Duodenal mucosa (tissue), 2 donors: ENCODE measurements around the gene HBS1L.

Experiments
- H3K27ac ChIP-seq: one replicate; pipeline ENCODE4 v1.7.0; 2013; ENCODE audit warnings: low read depth, low read length
- H3K27me3 ChIP-seq, 2 donors: one replicate each; pipeline ENCODE4 v1.7.0; 2013; ENCODE audit warnings: low read length in 2 of 2, control low read depth in 1 of 2; ENCODE audit not compliant: insufficient read depth in 2 of 2, control insufficient read depth in 1 of 2
- H3K36me3 ChIP-seq, 2 donors: one replicate each; pipeline ENCODE4 v1.7.0; 2013; ENCODE audit warnings: low read length in 2 of 2, control low read depth in 1 of 2; ENCODE audit not compliant: insufficient read depth in 2 of 2, control insufficient read depth in 1 of 2
- H3K4me1 ChIP-seq, 2 donors: one replicate each; pipeline ENCODE4 v1.7.0; 2013; ENCODE audit warnings: low read length in 2 of 2, control low read depth in 1 of 2; ENCODE audit not compliant: insufficient read depth in 2 of 2, control insufficient read depth in 1 of 2
- H3K4me3 ChIP-seq, 2 donors: one replicate each; pipeline ENCODE4 v1.7.0; 2013; ENCODE audit warnings: low read length in 2 of 2, low read depth in 1 of 2
- H3K9ac ChIP-seq, 2 donors: one replicate each; pipeline ENCODE4 v1.7.0; 2013; ENCODE audit warnings: low read length in 2 of 2, low read depth in 1 of 2
- H3K9me3 ChIP-seq, 2 donors: one replicate each; pipeline ENCODE4 v1.7.0; 2013; ENCODE audit warnings: low read length in 2 of 2, control low read depth in 1 of 2; ENCODE audit not compliant: control insufficient read depth in 1 of 2

Gene HBS1L

DNA sequence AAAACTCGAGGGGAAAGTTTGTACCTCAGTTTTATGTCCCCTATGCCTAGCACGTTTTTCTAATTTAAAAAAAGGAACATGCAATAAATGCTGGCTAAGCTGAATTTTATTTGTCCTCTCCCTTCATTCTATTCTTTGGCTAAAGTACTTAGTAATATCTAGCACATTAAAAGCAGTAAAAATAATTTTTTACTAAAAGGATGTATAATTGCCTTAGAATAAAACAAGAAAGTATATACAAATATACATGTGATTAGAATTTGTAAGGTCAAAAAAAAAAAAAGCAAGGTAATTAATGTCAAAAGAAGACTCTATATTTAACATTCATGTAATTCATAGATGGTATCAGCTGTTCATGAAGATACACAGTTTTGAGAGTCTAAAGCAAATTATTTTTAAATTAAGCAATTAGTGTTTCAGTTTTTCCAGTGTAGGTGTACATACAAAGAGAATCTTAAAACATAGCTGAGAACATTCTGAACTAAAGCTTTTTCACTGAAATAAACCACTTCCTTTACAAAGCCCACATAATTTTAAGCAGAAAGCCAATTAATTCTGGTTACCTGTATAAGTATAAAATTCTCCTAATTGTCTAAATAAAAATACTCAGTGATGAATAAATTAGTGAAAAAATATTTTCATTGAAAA lies 32.4 kb downstream of the HBS1L start:
- H3K4me3 ChIP-seq, result no peak overlapping the region
- no peaks in the 10 kb centered on the region for H3K27me3 ChIP-seq
- H3K9ac ChIP-seq, result no peak overlapping the region
- no peak overlapping the region for H3K27ac ChIP-seq
- H3K9me3 ChIP-seq, result no peaks in the 10 kb centered on the region
- no peaks in the 10 kb centered on the region for H3K4me1 ChIP-seq
- no peaks in the 10 kb centered on the region for H3K36me3 ChIP-seq

DNA sequence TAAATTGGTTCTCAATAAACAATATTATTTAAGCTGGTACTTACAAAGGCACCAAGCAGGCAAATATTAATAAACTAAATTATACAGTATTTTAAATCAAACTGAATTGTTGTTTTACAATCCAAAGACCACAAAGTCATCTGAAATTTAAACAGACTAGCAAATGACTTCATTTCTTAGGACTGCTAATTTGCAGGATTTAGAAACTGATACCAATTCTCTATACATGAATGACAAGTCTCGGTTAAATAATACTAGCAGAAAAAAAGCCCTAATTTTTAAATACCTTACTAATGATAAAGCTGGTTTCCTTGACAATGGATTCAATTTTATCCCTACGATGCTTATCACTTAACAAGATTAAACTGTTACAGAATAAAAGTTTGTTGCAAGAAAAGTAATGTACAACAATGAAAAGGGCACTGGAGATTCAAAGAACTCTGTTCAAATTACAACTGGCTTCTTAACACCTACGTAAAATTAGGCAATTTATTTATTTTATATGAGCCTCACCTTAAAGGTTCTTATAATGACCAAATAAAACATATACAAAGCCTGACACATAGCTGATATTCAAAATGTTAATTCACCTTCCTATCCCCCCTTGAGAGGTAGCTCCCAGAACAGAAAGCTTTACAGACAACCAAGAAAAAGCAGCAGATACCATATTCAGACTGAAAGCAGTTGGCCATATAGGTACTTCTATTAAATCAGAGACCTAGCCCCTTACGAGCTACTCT lies 33.1 kb downstream of the HBS1L start:
- Histone ChIP-seq H3K4me1 (no peaks in the 10 kb centered on the region), H3K9ac (no peak overlapping the region), H3K36me3 (no peaks in the 10 kb centered on the region), H3K27ac (no peak overlapping the region), H3K27me3 (no peaks in the 10 kb centered on the region), H3K9me3 (no peaks in the 10 kb centered on the region), H3K4me3 (no peak overlapping the region)

GRCh38 chr6:135018941-135019340 lies 35.7 kb downstream of the HBS1L start:
- no peaks in the 10 kb centered on the region for H3K27me3 ChIP-seq
- no peak overlapping the region for H3K4me3 ChIP-seq
- no peaks in the 10 kb centered on the region for H3K9me3 ChIP-seq
- H3K4me1 ChIP-seq, result no peaks in the 10 kb centered on the region
- no peaks in the 10 kb centered on the region for H3K36me3 ChIP-seq
- no peak overlapping the region for H3K27ac ChIP-seq
- no peak overlapping the region for H3K9ac ChIP-seq

- Histone ChIP-seq H3K4me1 (no peaks in the 10 kb centered on the region), H3K9me3 (no peaks in the 10 kb centered on the region), H3K4me3 (no peak overlapping the region), H3K36me3 (no peaks in the 10 kb centered on the region), H3K27ac (no peak overlapping the region), H3K27me3 (no peaks in the 10 kb centered on the region), H3K9ac (no peak overlapping the region)
Observed at GRCh38 chr6:135018052-135018451, 36.6 kb downstream of the HBS1L start.

- Histone ChIP-seq H3K36me3 (no peaks in the 10 kb centered on the region), H3K4me1 (no peaks in the 10 kb centered on the region), H3K27ac (no peak overlapping the region), H3K4me3 (no peak overlapping the region), H3K9ac (no peak overlapping the region), H3K27me3 (no peaks in the 10 kb centered on the region), H3K9me3 (no peaks in the 10 kb centered on the region)
Observed at GRCh38 chr6:135014353-135014832, 40.2 kb downstream of the HBS1L start.

GRCh38 chr6:135013211-135013610 lies 41.4 kb downstream of the HBS1L start:
- Histone ChIP-seq H3K36me3 (no peaks in the 10 kb centered on the region), H3K4me1 (peaks cover 3 to 5% of the 10 kb centered on the region in 2 donors), H3K9ac (no peak overlapping the region), H3K4me3 (no peak overlapping the region), H3K27ac (no peak overlapping the region), H3K9me3 (no peaks in the 10 kb centered on the region), H3K27me3 (no peaks in the 10 kb centered on the region)

GRCh38 chr6:135012764-135013163 lies 41.9 kb downstream of the HBS1L start:
- H3K9me3 ChIP-seq, result no peaks in the 10 kb centered on the region
- no peaks in the 10 kb centered on the region for H3K27me3 ChIP-seq
- H3K4me3 ChIP-seq, result no peak overlapping the region
- H3K9ac ChIP-seq, result no peak overlapping the region
- no peak overlapping the region for H3K27ac ChIP-seq
- H3K4me1 ChIP-seq, result peaks cover 5 to 7% of the 10 kb centered on the region in 2 donors
- no peaks in the 10 kb centered on the region for H3K36me3 ChIP-seq

GRCh38 chr6:135012349-135012748 lies 42.3 kb downstream of the HBS1L start:
- Histone ChIP-seq H3K9ac (no peak overlapping the region), H3K36me3 (no peaks in the 10 kb centered on the region), H3K9me3 (no peaks in the 10 kb centered on the region), H3K27me3 (no peaks in the 10 kb centered on the region), H3K4me1 (peaks cover 5 to 8% of the 10 kb centered on the region in 2 donors), H3K4me3 (no peak overlapping the region), H3K27ac (no peak overlapping the region)

DNA sequence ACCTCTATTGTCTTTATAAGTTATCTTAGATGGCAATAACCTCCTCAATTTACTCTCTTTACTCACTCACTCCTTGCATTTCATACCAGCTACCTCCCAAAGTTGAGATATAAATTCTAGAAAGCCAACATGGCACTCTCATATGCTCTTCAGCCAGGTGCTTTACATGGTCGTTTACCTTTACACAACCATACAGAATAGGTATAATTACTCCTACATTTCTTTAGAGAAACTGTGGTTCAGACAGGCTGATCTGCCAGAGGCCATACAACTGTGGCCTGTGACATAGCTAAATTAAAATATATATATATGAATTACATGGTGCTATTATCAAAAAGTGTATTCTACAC lies 45.7 kb downstream of the HBS1L start:
- H3K4me3 ChIP-seq, result no peak overlapping the region
- H3K36me3 ChIP-seq, result no peaks in the 10 kb centered on the region
- no peak overlapping the region for H3K27ac ChIP-seq
- peaks cover 5 to 8% of the 10 kb centered on the region in 2 donors for H3K4me1 ChIP-seq
- no peaks in the 10 kb centered on the region for H3K27me3 ChIP-seq
- H3K9me3 ChIP-seq, result no peaks in the 10 kb centered on the region
- no peak overlapping the region for H3K9ac ChIP-seq

GRCh38 chr6:135008072-135008940 lies 46.3 kb downstream of the HBS1L start:
- H3K27me3 ChIP-seq, result no peaks in the 10 kb centered on the region
- no peak overlapping the region for H3K4me3 ChIP-seq
- no peaks in the 10 kb centered on the region for H3K9me3 ChIP-seq
- H3K27ac ChIP-seq, result no peak overlapping the region
- H3K36me3 ChIP-seq, result no peaks in the 10 kb centered on the region
- no peak overlapping the region for H3K9ac ChIP-seq
- peaks cover 5 to 8% of the 10 kb centered on the region in 2 donors for H3K4me1 ChIP-seq
